Osteocyte (in vitro differentiated cells): Measurements from ENCODE around the gene SHE. TPM values are rescaled to one million over a fixed set of nuclear protein-coding genes. Genes with fewer than 3 reads are reported as not detected.
A peak's percentile ranks its signal among the peaks of the same experiment; 100 is the strongest.

Experiments used
- DNase-seq: peaks from one replicate; pipeline ENCODE4 v3.0.0; 2021; ENCODE audit warnings: mixed read lengths; ENCODE audit not compliant: unreplicated experiment; ENCODE audit errors: extremely low spot score
- H3K27ac Mint-ChIP-seq: one replicate; pipeline ENCODE4 v1.8.0; 2021; ENCODE audit warnings: mild to moderate bottlenecking, mixed read lengths; ENCODE audit not compliant: unreplicated experiment
- H3K27me3 Mint-ChIP-seq: one replicate; pipeline ENCODE4 v1.8.0; 2021; ENCODE audit warnings: mixed read lengths; ENCODE audit not compliant: unreplicated experiment
- H3K36me3 Mint-ChIP-seq: one replicate; pipeline ENCODE4 v1.8.0; 2021; ENCODE audit warnings: mixed read lengths; ENCODE audit not compliant: unreplicated experiment
- H3K4me1 Mint-ChIP-seq: one replicate; pipeline ENCODE4 v1.8.0; 2021; ENCODE audit warnings: mixed read lengths; ENCODE audit not compliant: unreplicated experiment
- H3K4me3 Mint-ChIP-seq: one replicate; pipeline ENCODE4 v1.8.0; 2021; ENCODE audit warnings: mild to moderate bottlenecking, moderate library complexity, mixed read lengths; ENCODE audit not compliant: unreplicated experiment
- H3K9me3 Mint-ChIP-seq: one replicate; pipeline ENCODE4 v1.8.0; 2021; ENCODE audit warnings: mixed read lengths; ENCODE audit not compliant: unreplicated experiment
- CTCF ChIP-seq: fragments of 200-600 bp; sonication (generic); IDR thresholded peaks from 2 replicates; pipeline ENCODE4 v1.5.0; 2021; ENCODE audit warnings: antibody characterized with exemption, mild to moderate bottlenecking, moderate library complexity
- long read RNA-seq: library from polyadenylated mRNA; unstranded; transcript quantifications from one replicate; pipeline ENCODE4 v2.0.0, GENCODE V29; 2021
- total RNA-seq: library from RNA; stranded (reverse); gene quantifications from 2 replicates; pipeline ENCODE4 v1.2.1, GENCODE V29; 2021

SHE gene
- not detected in 2 replicates for total RNA-seq
- long read RNA-seq, result 0 reads

DNA sequence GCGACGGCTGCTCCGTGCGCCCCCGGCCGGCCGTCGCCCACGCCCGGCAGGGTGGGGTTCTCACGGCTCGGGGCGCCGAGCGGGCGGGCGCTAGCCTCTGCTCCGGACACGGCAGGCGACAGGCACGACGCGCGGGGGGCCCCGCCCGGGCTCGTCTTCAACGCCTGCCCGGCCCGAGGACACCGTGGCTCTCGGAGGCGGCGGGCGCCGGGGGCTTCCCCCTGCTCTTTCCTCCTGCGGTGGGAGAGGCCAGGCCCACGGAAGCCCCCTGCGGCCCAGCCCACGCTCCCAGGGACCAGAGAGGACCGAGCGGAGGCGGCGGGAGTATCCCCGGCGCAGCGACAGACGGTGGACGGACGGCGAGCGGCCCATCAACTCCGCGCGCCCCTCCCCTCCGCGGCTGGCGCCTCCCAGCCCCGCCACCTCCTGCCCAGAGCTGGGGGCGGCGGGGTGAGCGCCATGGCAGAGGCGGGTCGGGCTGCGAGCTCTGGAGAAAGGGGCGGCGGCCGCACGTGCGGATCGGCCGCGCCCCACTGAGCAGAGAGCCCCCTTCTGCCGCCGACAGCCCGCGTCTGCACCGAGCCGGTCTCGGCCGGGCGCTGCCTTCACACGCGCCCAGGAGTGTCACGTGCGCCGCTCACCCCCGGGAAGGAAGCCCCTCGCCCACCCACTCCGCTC, at the start of gene SHE, which contains the start of gene TDRD10:
Gene SHE (minus strand): TSS at position 347 of the 678 bp plus-strand sequence. CDS start 386 bp downstream, outside the sequence.
Gene TDRD10 (plus strand): TSS at position 154 of the 678 bp plus-strand sequence. CDS start 4,685 bp downstream, outside the sequence.
- Mint-ChIP-seq H3K9me3 (no peaks in the 10 kb centered on the region), H3K27ac (no peak within 1 kb of the TSS), H3K4me1 (peaks cover 2% of the 10 kb centered on the region), H3K36me3 (no peaks in the 10 kb centered on the region), H3K27me3 (peaks cover 75% of the 10 kb centered on the region), H3K4me3 (peak within 1 kb of the TSS; percentile 12)
- no peak for DNase-seq
- TF ChIP-seq CTCF, result no peak

DNA sequence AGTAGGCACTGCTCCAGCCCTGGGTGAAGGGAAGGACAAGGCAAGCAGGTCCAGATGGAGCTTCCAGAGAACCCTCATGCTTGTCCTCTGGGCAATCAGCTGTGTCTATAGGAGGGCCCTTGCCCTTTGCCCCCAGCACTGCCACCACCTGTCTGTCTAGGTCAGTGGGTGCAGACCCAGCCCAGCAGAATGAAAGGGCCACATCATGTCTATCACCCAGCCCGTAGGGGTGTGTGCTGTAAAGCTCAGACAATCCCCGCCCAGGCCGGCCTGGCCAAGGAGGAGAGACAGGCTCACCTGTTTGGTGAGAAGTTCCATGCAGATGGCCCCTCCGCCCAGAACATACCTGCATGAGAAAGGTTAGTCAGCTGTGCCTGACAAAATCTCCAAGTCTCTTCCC, 49.3 kb upstream of the SHE start:
- Mint-ChIP-seq H3K4me1 (peaks cover 17% of the 10 kb centered on the region), H3K36me3 (peaks cover 52% of the 10 kb centered on the region), H3K27me3 (no peaks in the 10 kb centered on the region), H3K4me3 (no peak overlapping the region), H3K9me3 (no peaks in the 10 kb centered on the region), H3K27ac (no peak overlapping the region)
- no peak for TF ChIP-seq CTCF
- no peak for DNase-seq

GRCh38 chr1:154550657-154551056, 48.4 kb upstream of the SHE start:
- Mint-ChIP-seq H3K4me1 (peaks cover 9% of the 10 kb centered on the region), H3K4me3 (no peak overlapping the region), H3K9me3 (no peaks in the 10 kb centered on the region)

DNA sequence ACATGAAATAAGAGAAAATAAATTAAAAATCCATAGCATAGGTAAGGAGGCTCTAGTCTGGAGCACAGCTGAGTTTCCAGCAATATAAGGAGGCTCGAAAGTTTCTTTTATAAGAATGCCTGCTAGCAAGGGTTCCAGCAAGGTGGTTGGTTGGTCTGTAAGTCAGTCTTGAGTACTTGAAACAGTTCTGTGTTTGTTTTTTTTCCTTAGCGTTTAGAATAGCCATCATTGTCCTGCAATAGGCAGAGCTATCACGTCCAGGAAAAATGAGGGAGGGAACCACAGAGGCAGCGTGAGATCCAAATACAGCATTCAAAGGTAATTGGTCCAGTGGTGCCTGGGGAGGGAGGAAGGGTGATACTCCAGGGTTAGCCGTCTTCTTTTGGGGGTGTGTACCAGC, 47.9 kb upstream of the SHE start:
- Mint-ChIP-seq H3K9me3 (no peaks in the 10 kb centered on the region), H3K4me1 (peaks cover 7% of the 10 kb centered on the region), H3K27ac (no peak overlapping the region), H3K36me3 (peaks cover 45% of the 10 kb centered on the region), H3K4me3 (no peak overlapping the region), H3K27me3 (no peaks in the 10 kb centered on the region)
- DNase-seq, result no peak
- no peak for TF ChIP-seq CTCF

More at GRCh38 chr1:154550657-154551056, 48.4 kb upstream of the SHE start:
- TF ChIP-seq CTCF, result no peak
- DNase-seq, result no peak
- Mint-ChIP-seq H3K36me3 (peaks cover 49% of the 10 kb centered on the region), H3K27ac (no peak overlapping the region), H3K27me3 (no peaks in the 10 kb centered on the region)

DNA sequence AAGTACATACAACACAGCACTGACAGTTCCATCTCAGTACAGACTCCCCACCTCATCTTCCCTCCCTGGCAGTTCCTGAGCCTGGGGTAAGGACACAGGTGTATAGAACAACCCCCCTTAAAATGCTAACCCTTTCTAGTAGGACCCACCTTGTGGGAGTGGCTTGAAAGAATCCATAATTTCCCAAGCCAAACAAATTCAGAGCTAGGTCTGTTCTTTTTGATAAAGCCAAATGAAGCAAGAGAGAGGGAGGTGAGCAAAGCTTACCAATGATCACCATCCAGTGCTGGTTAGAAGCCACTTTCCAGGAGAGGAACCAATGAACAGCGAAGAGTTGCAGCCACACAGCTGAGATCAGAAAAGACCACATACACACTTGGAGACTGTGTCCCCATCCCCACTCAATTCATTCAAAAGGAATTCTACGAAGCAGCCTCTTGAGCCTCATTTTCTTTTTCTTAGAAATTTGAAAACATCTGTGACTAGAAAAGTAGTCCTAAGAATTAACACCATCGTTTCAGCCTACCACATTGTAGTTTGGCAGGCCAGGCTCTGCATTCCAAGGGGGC, 47.1 kb upstream of the SHE start:
- DNase-seq, result no peak
- no peaks in the 10 kb centered on the region for H3K27me3 Mint-ChIP-seq
- H3K36me3 Mint-ChIP-seq, result peaks cover 38% of the 10 kb centered on the region
- H3K27ac Mint-ChIP-seq, result no peak overlapping the region
- TF ChIP-seq CTCF, result no peak
- H3K9me3 Mint-ChIP-seq, result no peaks in the 10 kb centered on the region
- H3K4me3 Mint-ChIP-seq, result no peak overlapping the region
- H3K4me1 Mint-ChIP-seq, result peaks cover 5% of the 10 kb centered on the region
